GM13977 (cell line): ENCODE results near the gene AKAP17A.

Source experiments
- DNase-seq: peaks from one replicate; pipeline ENCODE4 v3.0.0; 2012; ENCODE audit warnings: low spot score
- CTCF ChIP-seq: IDR thresholded peaks from 2 replicates; pipeline ENCODE4 v1.5.1; 2012; ENCODE audit warnings: mild to moderate bottlenecking, control low read depth; ENCODE audit not compliant: insufficient read depth; ENCODE audit errors: extremely low read depth, missing control alignments
- in situ Hi-C: fragments of 300-500 bp; cut with MboI; formaldehyde crosslinking; loops from one replicate; pipeline ENCODE4 v1.12.0; 2022; ENCODE audit warnings: low sequenced_read_pairs, low pct_unique_long_range_greater_than_20kb, mixed read lengths, inconsistent platforms; ENCODE audit not compliant: unreplicated experiment

AKAP17A gene

GRCh38 chrX:1606496-1606895 is 15.1 kb downstream of the AKAP17A start:
- no peak for TF ChIP-seq CTCF
- in situ Hi-C loops, result no loop called here
- DNase-seq, result no peak

GRCh38 chrX:1609311-1609710 is 17.9 kb downstream of the AKAP17A start:
- no peak for DNase-seq
- no peak for TF ChIP-seq CTCF
- in situ Hi-C loops, result no loop called here

- no peak for DNase-seq
- in situ Hi-C loops, result no loop called here
Observed at GRCh38 chrX:1609762-1610161, 18.4 kb downstream of the AKAP17A start.

GRCh38 chrX:1610166-1610565 is 18.8 kb downstream of the AKAP17A start:
- no peak for TF ChIP-seq CTCF
- in situ Hi-C loops, result no loop called here
- no peak for DNase-seq

More at GRCh38 chrX:1609762-1610161, 18.4 kb downstream of the AKAP17A start:
- no peak for TF ChIP-seq CTCF

- in situ Hi-C loops, result no loop called here
Observed at GRCh38 chrX:1610736-1611135, 19.3 kb downstream of the AKAP17A start.

GRCh38 chrX:1612641-1613286 is 21.4 kb downstream of the AKAP17A start:
- DNase-seq, result no peak
- TF ChIP-seq CTCF, result no peak
- in situ Hi-C loops, result no loop called here

More at GRCh38 chrX:1610736-1611135, 19.3 kb downstream of the AKAP17A start:
- no peak for DNase-seq
- no peak for TF ChIP-seq CTCF
